ENCODE measurements around the gene DDR1. TPM values are rescaled to one million over a fixed set of nuclear protein-coding genes. Genes with fewer than 3 reads are reported as not detected.

DDR1 gene
- polyA plus RNA-seq, 1 donor (not counting 4 experiments of a cell fraction or from before 2014, with no cell fraction given), result 104 TPM

DNA sequence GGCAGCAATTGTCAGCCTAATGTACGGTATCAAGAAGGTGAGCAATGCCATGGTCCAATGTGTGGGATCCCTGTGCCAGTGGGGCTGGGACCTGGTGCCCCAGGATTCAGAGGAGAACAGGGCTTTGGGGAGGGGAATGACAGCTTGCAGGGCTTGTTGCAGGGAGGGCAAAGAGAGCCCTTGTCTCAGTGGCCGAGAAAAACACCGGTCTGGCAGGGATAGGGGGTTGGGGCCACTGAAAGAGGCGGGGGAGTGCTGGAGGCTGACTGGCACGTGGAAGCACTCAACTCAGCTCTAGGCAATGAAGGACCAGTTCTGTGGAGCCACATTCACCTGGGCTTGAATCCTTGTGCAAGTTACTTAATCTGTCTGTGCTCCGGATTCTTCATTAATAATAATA lies 52.9 kb downstream of the DDR1 start:
- TF ChIP-seq, protein P1, sequence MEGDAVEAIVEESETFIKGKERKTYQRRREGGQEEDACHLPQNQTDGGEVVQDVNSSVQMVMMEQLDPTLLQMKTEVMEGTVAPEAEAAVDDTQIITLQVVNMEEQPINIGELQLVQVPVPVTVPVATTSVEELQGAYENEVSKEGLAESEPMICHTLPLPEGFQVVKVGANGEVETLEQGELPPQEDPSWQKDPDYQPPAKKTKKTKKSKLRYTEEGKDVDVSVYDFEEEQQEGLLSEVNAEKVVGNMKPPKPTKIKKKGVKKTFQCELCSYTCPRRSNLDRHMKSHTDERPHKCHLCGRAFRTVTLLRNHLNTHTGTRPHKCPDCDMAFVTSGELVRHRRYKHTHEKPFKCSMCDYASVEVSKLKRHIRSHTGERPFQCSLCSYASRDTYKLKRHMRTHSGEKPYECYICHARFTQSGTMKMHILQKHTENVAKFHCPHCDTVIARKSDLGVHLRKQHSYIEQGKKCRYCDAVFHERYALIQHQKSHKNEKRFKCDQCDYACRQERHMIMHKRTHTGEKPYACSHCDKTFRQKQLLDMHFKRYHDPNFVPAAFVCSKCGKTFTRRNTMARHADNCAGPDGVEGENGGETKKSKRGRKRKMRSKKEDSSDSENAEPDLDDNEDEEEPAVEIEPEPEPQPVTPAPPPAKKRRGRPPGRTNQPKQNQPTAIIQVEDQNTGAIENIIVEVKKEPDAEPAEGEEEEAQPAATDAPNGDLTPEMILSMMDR (optimal IDR thresholded peaks at IDR 0.05 in 1 of 3, IDR thresholded peaks at IDR 0.05 in 1 of 3, conservative IDR thresholded peaks at IDR 0.05 in 1 of 3; ENCODE audit: extremely low read depth in 1 of 3, insufficient read depth in 2 of 3, low read length in 3 of 3), result no peak
- TF ChIP-seq EZH2 (IDR thresholded peaks at IDR 0.05; ENCODE audit: low read length), result no peak
- dilution Hi-C loops (cut with MboI; ENCODE audit: extremely low pct_ligation_motif_present, low sequenced_read_pairs), result loop anchor here (25.0 kb wide), 1 partner anchor 125 kb away; no protein-coding TSS in a partner anchor

DNA sequence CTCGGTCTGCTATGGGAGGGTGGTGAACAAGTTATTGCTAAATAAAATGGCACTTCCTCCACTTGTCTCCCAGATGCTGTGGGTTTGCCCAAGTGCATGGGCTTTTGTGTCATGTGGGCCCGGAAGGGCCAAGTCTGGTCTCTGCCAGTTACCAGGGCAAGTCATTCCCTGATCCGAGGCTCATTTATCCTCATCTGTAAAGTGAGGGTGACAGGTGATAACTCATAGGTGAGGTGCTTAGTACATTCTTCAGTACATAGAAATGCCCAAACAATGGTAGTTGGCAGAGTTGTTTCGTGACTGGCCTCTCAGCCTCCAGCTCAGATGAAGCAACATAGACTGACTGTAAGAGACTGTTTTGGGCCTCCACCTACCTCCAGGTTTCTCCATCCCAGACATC lies 54.4 kb downstream of the DDR1 start:
- DNase-seq (ENCODE audit: low read depth, low spot score) (no peak), FAIRE-seq (no peak)
- Histone ChIP-seq H3K27ac (ENCODE audit: control insufficient read depth, insufficient read depth, low read length) (no peak overlapping the region), H3K4me3 (ENCODE audit: control insufficient read depth in 2 of 3, extremely low read depth in 1 of 3, insufficient read depth in 2 of 3, low read depth in 1 of 3, low read length in 3 of 3) (no peak overlapping the region), H3K79me2 (ENCODE audit: control insufficient read depth, insufficient read depth, low read length) (no peaks in the 10 kb centered on the region), H3K9me1 (ENCODE audit: control insufficient read depth, extremely low read depth, insufficient read depth, low read length) (no peaks in the 10 kb centered on the region), H2AFZ (ENCODE audit: control insufficient read depth, low read length) (no peak overlapping the region), H3K4me2 (ENCODE audit: control insufficient read depth, extremely low read depth, insufficient read depth, low read depth, low read length) (no peak overlapping the region), H3K4me1 (ENCODE audit: control insufficient read depth, extremely low read depth, insufficient read depth, low read length) (peaks cover 16% of the 10 kb centered on the region), H3K9ac (ENCODE audit: control insufficient read depth, extremely low read depth, insufficient read depth, low read length) (no peak overlapping the region), H3K9me3 (ENCODE audit: control insufficient read depth, low read depth, low read length) (no peaks in the 10 kb centered on the region), H4K20me1 (ENCODE audit: control insufficient read depth, extremely low read depth, insufficient read depth, low read length) (no peaks in the 10 kb centered on the region), H3K36me3 (ENCODE audit: control insufficient read depth in 2 of 2, extremely low read depth in 1 of 2, insufficient read depth in 2 of 2, low read length in 2 of 2) (no peaks in the 10 kb centered on the region), H3K27me3 (ENCODE audit: control insufficient read depth, extremely low read depth, insufficient read depth, low read length) (peaks cover 4% of the 10 kb centered on the region)
- TF ChIP-seq, protein P1 (optimal IDR thresholded peaks at IDR 0.05 in 1 of 3, IDR thresholded peaks at IDR 0.05 in 1 of 3, conservative IDR thresholded peaks at IDR 0.05 in 1 of 3; ENCODE audit: extremely low read depth in 1 of 3, insufficient read depth in 2 of 3, low read length in 3 of 3), result no peak
- TF ChIP-seq EZH2 (IDR thresholded peaks at IDR 0.05; ENCODE audit: low read length), result no peak
- dilution Hi-C loops (cut with MboI; ENCODE audit: extremely low pct_ligation_motif_present, low sequenced_read_pairs), result loop anchor here (25.0 kb wide), 1 partner anchor 124 kb away; no protein-coding TSS in a partner anchor

More for the DNA sequence above, 52.9 kb downstream of the DDR1 start:
- Histone ChIP-seq H3K4me3 (ENCODE audit: control insufficient read depth in 2 of 3, extremely low read depth in 1 of 3, insufficient read depth in 2 of 3, low read depth in 1 of 3, low read length in 3 of 3) (no peak overlapping the region), H3K36me3 (ENCODE audit: control insufficient read depth in 2 of 2, extremely low read depth in 1 of 2, insufficient read depth in 2 of 2, low read length in 2 of 2) (no peaks in the 10 kb centered on the region), H3K27me3 (ENCODE audit: control insufficient read depth, extremely low read depth, insufficient read depth, low read length) (peaks cover 4% of the 10 kb centered on the region), H3K4me1 (ENCODE audit: control insufficient read depth, extremely low read depth, insufficient read depth, low read length) (peaks cover 10% of the 10 kb centered on the region), H3K79me2 (ENCODE audit: control insufficient read depth, insufficient read depth, low read length) (no peaks in the 10 kb centered on the region), H3K9ac (ENCODE audit: control insufficient read depth, extremely low read depth, insufficient read depth, low read length) (no peak overlapping the region), H3K4me2 (ENCODE audit: control insufficient read depth, extremely low read depth, insufficient read depth, low read depth, low read length) (no peak overlapping the region), H3K9me1 (ENCODE audit: control insufficient read depth, extremely low read depth, insufficient read depth, low read length) (no peaks in the 10 kb centered on the region), H3K9me3 (ENCODE audit: control insufficient read depth, low read depth, low read length) (no peaks in the 10 kb centered on the region), H4K20me1 (ENCODE audit: control insufficient read depth, extremely low read depth, insufficient read depth, low read length) (no peaks in the 10 kb centered on the region), H3K27ac (ENCODE audit: control insufficient read depth, insufficient read depth, low read length) (no peak overlapping the region), H2AFZ (ENCODE audit: control insufficient read depth, low read length) (no peak overlapping the region)
- FAIRE-seq (no peak), DNase-seq (ENCODE audit: low read depth, low spot score) (no peak)
